K562 (cell line): ENCODE measurements around the gene IPO9. TPM values are rescaled to one million over a fixed set of nuclear protein-coding genes. Genes with fewer than 3 reads are reported as not detected.

Experiments used
- ARNT ChIP-seq, 2 experiments: fragments of 450-650 bp; IDR thresholded peaks; 2 replicates each; pipeline ENCODE4 v1.6.1; 2016; ENCODE audit warnings: mild to moderate bottlenecking in 1 of 2
- DMBX1 ChIP-seq: fragments of 250-450 bp; sonication (Bioruptor Pico); IDR thresholded peaks from 2 replicates; pipeline ENCODE4 v1.8.0; 2022; ENCODE audit warnings: inconsistent platforms, mild to moderate bottlenecking, moderate library complexity, borderline replicate concordance
- EZH2 ChIP-seq: IDR thresholded peaks from 2 replicates; pipeline ENCODE4 v1.6.1; 2012; ENCODE audit warnings: low read depth, mild to moderate bottlenecking, inconsistent platforms, low read length, borderline replicate concordance
- NR2C1 ChIP-seq, 2 experiments: fragments of 450-650 bp; IDR thresholded peaks; 2 replicates each; pipeline ENCODE4 v1.6.1; 2017; ENCODE audit warnings: mild to moderate bottlenecking in 2 of 2, antibody characterized with exemption in 1 of 2, inconsistent platforms in 1 of 2, missing compliant biosample characterization in 1 of 2, missing genetic modification characterization in 1 of 2
- SRF ChIP-seq, 2 experiments: fragments of 250-450, 450-650 bp in 1 of 2; sonication (Bioruptor Pico) in 1 of 2; sonication (generic) in 1 of 2; formaldehyde crosslinking; IDR thresholded peaks; 2 replicates each; pipeline versions ENCODE4 v1.5.0 to v1.5.1; 2020 to 2022; ENCODE audit warnings: mild to moderate bottlenecking in 1 of 2, missing genetic modification reagents in 1 of 2
- TCF15 ChIP-seq: fragments of 250-450 bp; sonication (Bioruptor Pico); IDR thresholded peaks from 2 replicates; pipeline ENCODE4 v1.8.0; 2022; ENCODE audit warnings: moderate library complexity, mild to moderate bottlenecking, inconsistent platforms
- TEAD1 ChIP-seq, 2 experiments: fragments of 450-650 bp in 1 of 2; sonication (generic) in 1 of 2; formaldehyde crosslinking; IDR thresholded peaks; 2 replicates each; pipeline versions ENCODE4 v1.4.0 to v1.8.0; 2020 to 2022; ENCODE audit warnings: mild to moderate bottlenecking in 2 of 2, missing genetic modification reagents in 1 of 2
- THRAP3 ChIP-seq: fragments of 450-650 bp; IDR thresholded peaks from 2 replicates; pipeline ENCODE4 v1.6.1; 2016; ENCODE audit warnings: mild to moderate bottlenecking, inconsistent platforms, borderline replicate concordance
- ZNF586 ChIP-seq: fragments of 450-650 bp; formaldehyde crosslinking; conservative IDR thresholded peaks from 2 replicates; pipeline ENCODE4 v1.4.0; 2020; ENCODE audit warnings: mild to moderate bottlenecking, moderate library complexity
- ZNF696 ChIP-seq: fragments of 250-450 bp; sonication (Bioruptor Pico); conservative IDR thresholded peaks from 2 replicates; pipeline ENCODE4 v1.4.0; 2020; ENCODE audit warnings: mild to moderate bottlenecking, moderate library complexity
- ZSCAN32 ChIP-seq: fragments of 450-650 bp; formaldehyde crosslinking; IDR thresholded peaks from 2 replicates; pipeline ENCODE4 v1.4.0; 2020; ENCODE audit warnings: mild to moderate bottlenecking, moderate library complexity
- polyA plus RNA-seq, 8 experiments: library from polyadenylated mRNA; depleted of rRNA in 4 of 8; stranded (reverse) in 5 of 8; unstranded in 3 of 8; fragments of >200 nt; fragmentation: Nextera tagmentation in 2 of 8; fragmentation: Illumina TruSeq in 1 of 8; extraction: Ambion mirVana in 2 of 8; extraction: Trizol in 1 of 8; gene quantifications; 2 replicates each; pipeline versions ENCODE4 v1.2.1 to v1.2.3, GENCODE V29; 2011 to 2014; ENCODE audit warnings: inconsistent platforms in 1 of 8, missing spikeins in 1 of 8
- total RNA-seq, 7 experiments: library from RNA; depleted of rRNA in 6 of 7; stranded (reverse); fragments of >200 nt in 6 of 7; fragmentation: Illumina TruSeq in 2 of 7; extraction: Trizol in 2 of 7; gene quantifications; 2 replicates each; pipeline versions ENCODE4 v1.2.1 to v1.2.3, GENCODE V29; 2011 to 2021; ENCODE audit warnings: low replicate concordance in 1 of 7
- TF ChIP-seq, protein P1 (sequence below), 2 experiments: fragments of 450-650 bp; formaldehyde crosslinking in 1 of 2; IDR thresholded peaks; 2 replicates each; pipeline versions ENCODE4 v1.4.0 to v1.6.1; 2014 to 2020; ENCODE audit warnings: mild to moderate bottlenecking in 2 of 2, borderline replicate concordance in 1 of 2, low read depth in 1 of 2
- TF ChIP-seq, protein P2 (sequence below): fragments of 250-450 bp; sonication (Bioruptor Pico); IDR thresholded peaks from 2 replicates; pipeline ENCODE4 v1.4.0; 2020
- TF ChIP-seq, protein P3 (sequence below): sonication (generic); IDR thresholded peaks from 2 replicates; pipeline ENCODE4 v1.6.1; 2016
- TF ChIP-seq, protein P4 (sequence below): IDR thresholded peaks from 3 replicates; pipeline ENCODE4 v1.6.1; 2011; ENCODE audit warnings: borderline replicate concordance, mild to moderate bottlenecking; ENCODE audit not compliant: insufficient read length, insufficient read depth

The IPO9 gene
- total and polyA plus RNA-seq, 9 of the 15 experiments (the other 6 are each of a cell fraction or from before 2014, with no cell fraction given): 27.9 to 78.6 (median 43.9) TPM

- TF ChIP-seq, protein P1, sequence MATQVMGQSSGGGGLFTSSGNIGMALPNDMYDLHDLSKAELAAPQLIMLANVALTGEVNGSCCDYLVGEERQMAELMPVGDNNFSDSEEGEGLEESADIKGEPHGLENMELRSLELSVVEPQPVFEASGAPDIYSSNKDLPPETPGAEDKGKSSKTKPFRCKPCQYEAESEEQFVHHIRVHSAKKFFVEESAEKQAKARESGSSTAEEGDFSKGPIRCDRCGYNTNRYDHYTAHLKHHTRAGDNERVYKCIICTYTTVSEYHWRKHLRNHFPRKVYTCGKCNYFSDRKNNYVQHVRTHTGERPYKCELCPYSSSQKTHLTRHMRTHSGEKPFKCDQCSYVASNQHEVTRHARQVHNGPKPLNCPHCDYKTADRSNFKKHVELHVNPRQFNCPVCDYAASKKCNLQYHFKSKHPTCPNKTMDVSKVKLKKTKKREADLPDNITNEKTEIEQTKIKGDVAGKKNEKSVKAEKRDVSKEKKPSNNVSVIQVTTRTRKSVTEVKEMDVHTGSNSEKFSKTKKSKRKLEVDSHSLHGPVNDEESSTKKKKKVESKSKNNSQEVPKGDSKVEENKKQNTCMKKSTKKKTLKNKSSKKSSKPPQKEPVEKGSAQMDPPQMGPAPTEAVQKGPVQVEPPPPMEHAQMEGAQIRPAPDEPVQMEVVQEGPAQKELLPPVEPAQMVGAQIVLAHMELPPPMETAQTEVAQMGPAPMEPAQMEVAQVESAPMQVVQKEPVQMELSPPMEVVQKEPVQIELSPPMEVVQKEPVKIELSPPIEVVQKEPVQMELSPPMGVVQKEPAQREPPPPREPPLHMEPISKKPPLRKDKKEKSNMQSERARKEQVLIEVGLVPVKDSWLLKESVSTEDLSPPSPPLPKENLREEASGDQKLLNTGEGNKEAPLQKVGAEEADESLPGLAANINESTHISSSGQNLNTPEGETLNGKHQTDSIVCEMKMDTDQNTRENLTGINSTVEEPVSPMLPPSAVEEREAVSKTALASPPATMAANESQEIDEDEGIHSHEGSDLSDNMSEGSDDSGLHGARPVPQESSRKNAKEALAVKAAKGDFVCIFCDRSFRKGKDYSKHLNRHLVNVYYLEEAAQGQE (IDR thresholded peaks at IDR 0.05; ENCODE audit: borderline replicate concordance): no peak
- TF ChIP-seq, protein P1 (CRISPR knock-in tag; IDR thresholded peaks at IDR 0.05; ENCODE audit: low read depth): 0 out of 2 replicates have a peak, but pooled peaks have one; percentile 20
- TF ChIP-seq ZNF696 (CRISPR knock-in tag): 0 out of 2 replicates have a peak, but pooled peaks have one; percentile 52
- no peak for TF ChIP-seq ARNT (IDR thresholded peaks at IDR 0.05)
- no peak for TF ChIP-seq TCF15 (CRISPR knock-in tag)
- 0 out of 2 replicates have a peak, but pooled peaks have one; percentile 30 for TF ChIP-seq ZSCAN32 (CRISPR knock-in tag)
- TF ChIP-seq ZNF586 (CRISPR knock-in tag): 0 out of 2 replicates have a peak, but pooled peaks have one; percentile 42
- TF ChIP-seq, protein P2, sequence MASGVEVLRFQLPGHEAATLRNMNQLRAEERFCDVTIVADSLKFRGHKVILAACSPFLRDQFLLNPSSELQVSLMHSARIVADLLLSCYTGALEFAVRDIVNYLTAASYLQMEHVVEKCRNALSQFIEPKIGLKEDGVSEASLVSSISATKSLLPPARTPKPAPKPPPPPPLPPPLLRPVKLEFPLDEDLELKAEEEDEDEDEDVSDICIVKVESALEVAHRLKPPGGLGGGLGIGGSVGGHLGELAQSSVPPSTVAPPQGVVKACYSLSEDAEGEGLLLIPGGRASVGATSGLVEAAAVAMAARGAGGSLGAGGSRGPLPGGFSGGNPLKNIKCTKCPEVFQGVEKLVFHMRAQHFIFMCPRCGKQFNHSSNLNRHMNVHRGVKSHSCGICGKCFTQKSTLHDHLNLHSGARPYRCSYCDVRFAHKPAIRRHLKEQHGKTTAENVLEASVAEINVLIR (CRISPR knock-in tag): 0 out of 2 replicates have a peak, but pooled peaks have one; percentile 36
- no peak for TF ChIP-seq THRAP3
- no peak for TF ChIP-seq NR2C1 (IDR thresholded peaks at IDR 0.05)
- TF ChIP-seq NR2C1 (tag; IDR thresholded peaks at IDR 0.05): 0 out of 2 replicates have a peak, but pooled peaks have one; percentile 35
- no peak for TF ChIP-seq EZH2
- TF ChIP-seq, protein P3, sequence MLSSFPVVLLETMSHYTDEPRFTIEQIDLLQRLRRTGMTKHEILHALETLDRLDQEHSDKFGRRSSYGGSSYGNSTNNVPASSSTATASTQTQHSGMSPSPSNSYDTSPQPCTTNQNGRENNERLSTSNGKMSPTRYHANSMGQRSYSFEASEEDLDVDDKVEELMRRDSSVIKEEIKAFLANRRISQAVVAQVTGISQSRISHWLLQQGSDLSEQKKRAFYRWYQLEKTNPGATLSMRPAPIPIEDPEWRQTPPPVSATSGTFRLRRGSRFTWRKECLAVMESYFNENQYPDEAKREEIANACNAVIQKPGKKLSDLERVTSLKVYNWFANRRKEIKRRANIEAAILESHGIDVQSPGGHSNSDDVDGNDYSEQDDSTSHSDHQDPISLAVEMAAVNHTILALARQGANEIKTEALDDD: peak; percentile 92
- TF ChIP-seq SRF (CRISPR knock-in tag; IDR thresholded peaks at IDR 0.05): 0 out of 4 replicates have a peak, but pooled peaks of 1 of the 2 experiments have one; percentile 46
- TF ChIP-seq TEAD1 (CRISPR knock-in tag; IDR thresholded peaks at IDR 0.05): 0 out of 4 replicates have a peak, but pooled peaks of 1 of the 2 experiments have one; percentile 44
- TF ChIP-seq DMBX1 (CRISPR knock-in tag): peak; percentile 65; the same call in 1 of the 2 replicates
- TF ChIP-seq, protein P4, sequence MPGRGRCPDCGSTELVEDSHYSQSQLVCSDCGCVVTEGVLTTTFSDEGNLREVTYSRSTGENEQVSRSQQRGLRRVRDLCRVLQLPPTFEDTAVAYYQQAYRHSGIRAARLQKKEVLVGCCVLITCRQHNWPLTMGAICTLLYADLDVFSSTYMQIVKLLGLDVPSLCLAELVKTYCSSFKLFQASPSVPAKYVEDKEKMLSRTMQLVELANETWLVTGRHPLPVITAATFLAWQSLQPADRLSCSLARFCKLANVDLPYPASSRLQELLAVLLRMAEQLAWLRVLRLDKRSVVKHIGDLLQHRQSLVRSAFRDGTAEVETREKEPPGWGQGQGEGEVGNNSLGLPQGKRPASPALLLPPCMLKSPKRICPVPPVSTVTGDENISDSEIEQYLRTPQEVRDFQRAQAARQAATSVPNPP: no peak
Measured at GRCh38 chr1:201883786-201884185, 54.8 kb downstream of the IPO9 start (continued).
